Neural progenitor cell (in vitro differentiated cells): ENCODE results near the gene FARP2. TPM values are rescaled to one million over a fixed set of nuclear protein-coding genes. Genes with fewer than 3 reads are reported as not detected.

Experiments used
- DNase-seq: peaks from one replicate; pipeline ENCODE4 v3.0.0-alpha.2; 2016; ENCODE audit warnings: low spot score
- H2AFZ ChIP-seq: fragments of 200-600 bp; sonication (generic); replicated peaks from 2 replicates; pipeline ENCODE4 v1.6.1; 2016; ENCODE audit warnings: antibody characterized with exemption
- H3F3A ChIP-seq: fragments of 200-600 bp; sonication (generic); 2 replicates; pipeline ENCODE4 v1.6.1; 2016; ENCODE audit warnings: antibody characterized with exemption, low read depth
- H3K27ac ChIP-seq: fragments of 200-600 bp; sonication (generic); 2 replicates; pipeline ENCODE4 v1.5.1; 2016; ENCODE audit warnings: mild to moderate bottlenecking
- H3K27me3 ChIP-seq: fragments of 200-600 bp; sonication (generic); 2 replicates; pipeline ENCODE4 v1.6.1; 2016; ENCODE audit warnings: mild to moderate bottlenecking, moderate library complexity
- H3K36me3 ChIP-seq: fragments of 200-600 bp; sonication (generic); 2 replicates; pipeline ENCODE4 v1.5.1; 2016
- H3K4me1 ChIP-seq: fragments of 200-600 bp; sonication (generic); 2 replicates; pipeline ENCODE4 v1.6.1; 2016; ENCODE audit warnings: mixed run types
- H3K4me2 ChIP-seq: fragments of 200-600 bp; sonication (generic); 2 replicates; pipeline ENCODE4 v1.6.1; 2016
- H3K4me3 ChIP-seq: fragments of 200-600 bp; sonication (generic); 2 replicates; pipeline ENCODE4 v1.5.1; 2016
- H3K79me2 ChIP-seq: fragments of 200-600 bp; sonication (generic); 2 replicates; pipeline ENCODE4 v1.6.1; 2016; ENCODE audit warnings: low read depth
- H3K9ac ChIP-seq: fragments of 200-600 bp; sonication (generic); 2 replicates; pipeline ENCODE4 v1.6.1; 2016
- H3K9me3 ChIP-seq: fragments of 200-600 bp; sonication (generic); 2 replicates; pipeline ENCODE4 v1.5.1; 2016; ENCODE audit warnings: low read depth
- H4K20me1 ChIP-seq: fragments of 200-600 bp; sonication (generic); 2 replicates; pipeline ENCODE4 v1.6.1; 2016; ENCODE audit warnings: low read depth
- H3K27ac Mint-ChIP-seq: 3 replicates; pipeline ENCODE4 v1.8.0; 2021; ENCODE audit warnings: mixed read lengths
- H3K27me3 Mint-ChIP-seq: 2 replicates; pipeline ENCODE4 v1.8.0; 2022; ENCODE audit warnings: low read depth, mild to moderate bottlenecking, inconsistent platforms, moderate library complexity, mixed read lengths; ENCODE audit not compliant: insufficient read depth
- H3K36me3 Mint-ChIP-seq: 3 replicates; pipeline ENCODE4 v1.8.0; 2021; ENCODE audit warnings: mixed read lengths
- H3K4me1 Mint-ChIP-seq: 3 replicates; pipeline ENCODE4 v1.8.0; 2021; ENCODE audit warnings: mixed read lengths
- H3K4me3 Mint-ChIP-seq: 3 replicates; pipeline ENCODE4 v1.8.0; 2021; ENCODE audit warnings: mild to moderate bottlenecking, moderate library complexity, mixed read lengths
- H3K9me3 Mint-ChIP-seq: 3 replicates; pipeline ENCODE4 v1.8.0; 2020; ENCODE audit warnings: mixed read lengths
- CTCF ChIP-seq: fragments of 200-600 bp; sonication (generic); IDR thresholded peaks from 2 replicates; pipeline ENCODE4 v1.5.1; 2017; ENCODE audit warnings: antibody characterized with exemption, mild to moderate bottlenecking
- EZH2 ChIP-seq: fragments of 200-600 bp; sonication (generic); IDR thresholded peaks from 2 replicates; pipeline ENCODE4 v1.6.1; 2017; ENCODE audit warnings: antibody characterized with exemption, mild to moderate bottlenecking, moderate library complexity
- EZH2phosphoT487 ChIP-seq: fragments of 200-600 bp; sonication (generic); IDR thresholded peaks from 2 replicates; pipeline ENCODE4 v1.6.1; 2017; ENCODE audit warnings: antibody characterized with exemption
- total RNA-seq: library from RNA; depleted of rRNA; stranded (reverse); fragments of >200 nt; gene quantifications from 2 replicates; pipeline ENCODE4 v1.2.3, GENCODE V29; 2015; ENCODE audit warnings: low replicate concordance

Gene FARP2
- total RNA-seq, 1 donor from 2014 or later = 32.3 TPM

- H3K27ac Mint-ChIP-seq = no peak overlapping the region
- no peak for DNase-seq
- Histone ChIP-seq H4K20me1 (peaks cover 34% of the 10 kb centered on the region), H3K9me3 (no peaks in the 10 kb centered on the region), H3K4me3 (no peak overlapping the region), H3K27me3 (no peaks in the 10 kb centered on the region), H3F3A (peaks cover 47% of the 10 kb centered on the region), H3K9ac (no peak overlapping the region), H3K4me2 (no peak overlapping the region), H2AFZ (no peak overlapping the region), H3K36me3 (peaks cover 17% of the 10 kb centered on the region), H3K4me1 (peaks cover 14% of the 10 kb centered on the region), H3K27ac (no peak overlapping the region), H3K79me2 (peaks cover 4% of the 10 kb centered on the region)
- H3K9me3 Mint-ChIP-seq = no peaks in the 10 kb centered on the region
- H3K4me1 Mint-ChIP-seq = peaks cover 7% of the 10 kb centered on the region
- no peak for TF ChIP-seq EZH2phosphoT487
- no peak for TF ChIP-seq EZH2
- TF ChIP-seq CTCF = no peak
- no peak overlapping the region for H3K4me3 Mint-ChIP-seq
- H3K36me3 Mint-ChIP-seq = peaks cover 14% of the 10 kb centered on the region
- H3K27me3 Mint-ChIP-seq = peaks cover 2% of the 10 kb centered on the region
Measured at GRCh38 chr2:241351640-241352031, 4.4 kb upstream of the FARP2 start.

- peaks cover 19% of the 10 kb centered on the region for H3K4me1 ChIP-seq
- H3K79me2 ChIP-seq = peaks cover 10% of the 10 kb centered on the region
- H3F3A ChIP-seq = peaks cover 47% of the 10 kb centered on the region
- H3K27me3 Mint-ChIP-seq = peaks cover 2% of the 10 kb centered on the region
- H3K4me3 Mint-ChIP-seq = no peak overlapping the region
- H3K9me3 ChIP-seq = no peaks in the 10 kb centered on the region
- H3K4me2 ChIP-seq = no peak overlapping the region
- no peaks in the 10 kb centered on the region for H3K9me3 Mint-ChIP-seq
- peaks cover 11% of the 10 kb centered on the region for H3K4me1 Mint-ChIP-seq
- no peak overlapping the region for H3K9ac ChIP-seq
- no peak overlapping the region for H3K27ac Mint-ChIP-seq
- no peaks in the 10 kb centered on the region for H3K27me3 ChIP-seq
- H2AFZ ChIP-seq = no peak overlapping the region
- peaks cover 40% of the 10 kb centered on the region for H4K20me1 ChIP-seq
- no peak overlapping the region for H3K27ac ChIP-seq
- TF ChIP-seq EZH2phosphoT487 (no peak), CTCF (no peak), EZH2 (no peak)
- peaks cover 17% of the 10 kb centered on the region for H3K36me3 ChIP-seq
- no peak overlapping the region for H3K4me3 ChIP-seq
- DNase-seq = no peak
- H3K36me3 Mint-ChIP-seq = peaks cover 14% of the 10 kb centered on the region
Measured at GRCh38 chr2:241352227-241352626, 3.9 kb upstream of the FARP2 start.

GRCh38 chr2:241354668-241355658 lies 1.1 kb upstream of the FARP2 start:
- Histone ChIP-seq H2AFZ (no peak overlapping the region), H3F3A (peaks cover 43% of the 10 kb centered on the region), H3K4me1 (peaks cover 25% of the 10 kb centered on the region), H3K4me3 (peak overlapping the region; percentile 40), H3K36me3 (peaks cover 9% of the 10 kb centered on the region), H3K27me3 (no peaks in the 10 kb centered on the region), H3K79me2 (peaks cover 38% of the 10 kb centered on the region), H3K27ac (peak overlapping the region; percentile 33), H3K4me2 (peak overlapping the region; percentile 75), H3K9me3 (no peaks in the 10 kb centered on the region), H3K9ac (no peak overlapping the region), H4K20me1 (peaks cover 66% of the 10 kb centered on the region)
- no peak for TF ChIP-seq CTCF
- no peak for TF ChIP-seq EZH2
- TF ChIP-seq EZH2phosphoT487 = no peak
- H3K27ac Mint-ChIP-seq = no peak overlapping the region
- peaks cover 2% of the 10 kb centered on the region for H3K27me3 Mint-ChIP-seq
- peak; percentile 87 for DNase-seq
- H3K4me3 Mint-ChIP-seq = peak overlapping the region; percentile 59
- peaks cover 9% of the 10 kb centered on the region for H3K36me3 Mint-ChIP-seq
- H3K4me1 Mint-ChIP-seq = peaks cover 27% of the 10 kb centered on the region
- H3K9me3 Mint-ChIP-seq = no peaks in the 10 kb centered on the region
